ENCODE data around the gene SLITRK1. TPM values are rescaled to one million over a fixed set of nuclear protein-coding genes. Genes with fewer than 3 reads are reported as not detected.

The SLITRK1 gene, protein sequence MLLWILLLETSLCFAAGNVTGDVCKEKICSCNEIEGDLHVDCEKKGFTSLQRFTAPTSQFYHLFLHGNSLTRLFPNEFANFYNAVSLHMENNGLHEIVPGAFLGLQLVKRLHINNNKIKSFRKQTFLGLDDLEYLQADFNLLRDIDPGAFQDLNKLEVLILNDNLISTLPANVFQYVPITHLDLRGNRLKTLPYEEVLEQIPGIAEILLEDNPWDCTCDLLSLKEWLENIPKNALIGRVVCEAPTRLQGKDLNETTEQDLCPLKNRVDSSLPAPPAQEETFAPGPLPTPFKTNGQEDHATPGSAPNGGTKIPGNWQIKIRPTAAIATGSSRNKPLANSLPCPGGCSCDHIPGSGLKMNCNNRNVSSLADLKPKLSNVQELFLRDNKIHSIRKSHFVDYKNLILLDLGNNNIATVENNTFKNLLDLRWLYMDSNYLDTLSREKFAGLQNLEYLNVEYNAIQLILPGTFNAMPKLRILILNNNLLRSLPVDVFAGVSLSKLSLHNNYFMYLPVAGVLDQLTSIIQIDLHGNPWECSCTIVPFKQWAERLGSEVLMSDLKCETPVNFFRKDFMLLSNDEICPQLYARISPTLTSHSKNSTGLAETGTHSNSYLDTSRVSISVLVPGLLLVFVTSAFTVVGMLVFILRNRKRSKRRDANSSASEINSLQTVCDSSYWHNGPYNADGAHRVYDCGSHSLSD
- total RNA-seq: not detected

DNA sequence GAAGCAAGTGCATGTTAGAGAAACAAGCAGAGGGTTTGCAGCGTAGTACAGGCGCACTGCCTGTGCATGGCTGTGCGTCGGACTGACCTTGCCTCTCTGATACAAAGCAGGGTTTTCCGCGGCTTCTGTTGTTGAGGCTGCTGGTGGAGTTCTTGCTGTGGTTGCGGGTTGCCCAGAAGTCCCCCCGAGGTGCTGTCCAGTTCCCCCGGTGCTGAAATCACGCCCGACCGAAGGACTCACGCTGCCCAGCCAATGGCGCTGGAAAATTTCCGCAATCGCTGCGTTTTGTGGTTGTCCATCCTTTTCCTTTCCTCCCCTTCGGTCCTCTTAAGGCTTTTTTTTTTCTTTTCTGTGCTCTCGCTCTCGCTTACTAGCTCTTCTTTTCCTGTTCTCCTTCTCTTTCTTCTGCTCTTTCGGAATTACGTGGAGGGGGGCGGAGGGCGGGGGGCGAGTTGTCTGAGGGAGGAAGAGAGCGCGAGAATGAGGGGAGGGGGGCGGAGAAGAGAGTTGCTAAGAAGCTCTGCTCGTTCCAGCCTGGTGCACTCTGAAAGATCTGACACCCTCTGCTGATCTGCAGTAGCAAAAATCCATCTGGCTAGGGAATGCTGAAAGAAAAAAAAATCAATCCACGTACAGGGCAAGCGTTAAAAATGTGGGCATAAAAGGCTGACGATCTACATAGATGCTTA is at the start of gene SLITRK1:
SLITRK1 (minus strand) TSS at position 558 of the 689 bp plus-strand sequence. CDS start 967 bp downstream, outside the sequence.
- ChIA-PET POLR2A (no interaction called here), CTCF (no interaction called here)

DNA sequence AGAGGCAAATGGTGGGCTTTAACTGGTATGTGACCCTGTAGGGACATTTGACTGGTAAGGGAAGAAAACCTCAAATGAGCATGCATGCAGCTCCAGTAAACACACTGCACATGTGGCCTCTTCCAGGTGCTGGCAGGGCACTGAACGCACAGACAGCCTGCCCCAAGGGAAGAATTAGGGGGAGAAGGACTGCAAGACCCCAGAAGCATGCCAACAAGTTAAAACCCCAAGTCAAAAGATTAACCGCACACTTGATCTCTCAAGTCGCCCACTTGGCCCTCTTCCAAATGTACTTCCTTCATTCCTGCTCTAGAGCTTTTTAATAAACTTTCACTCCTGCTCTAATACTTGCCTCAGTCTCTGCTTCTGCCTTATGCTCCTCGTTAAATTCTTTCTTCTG is 46.9 kb upstream of the SLITRK1 start:
- POLR2A ChIA-PET: no interaction called here

DNA sequence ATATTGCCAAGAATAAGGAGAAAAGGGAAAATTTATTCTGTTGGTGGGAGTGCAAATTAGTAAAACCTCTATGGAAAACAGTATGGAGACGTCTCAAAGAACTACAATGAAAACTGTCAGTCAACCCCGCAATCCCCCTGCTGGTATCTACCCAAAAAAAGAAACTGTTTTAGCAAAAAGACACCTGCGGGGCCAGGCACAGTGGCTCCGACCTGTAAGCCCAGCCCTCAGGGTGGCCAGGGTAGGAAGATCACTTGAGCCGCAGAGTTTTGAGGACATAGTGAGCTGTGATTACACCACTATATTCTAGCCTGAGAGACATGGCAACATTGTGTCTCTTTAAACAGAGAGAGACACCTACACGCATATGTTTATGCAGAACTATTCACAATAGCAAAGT is 37.5 kb upstream of the SLITRK1 start:
- CTCF ChIA-PET: no interaction called here

More for the DNA sequence above, 46.9 kb upstream of the SLITRK1 start:
- CTCF ChIA-PET: no interaction called here

DNA sequence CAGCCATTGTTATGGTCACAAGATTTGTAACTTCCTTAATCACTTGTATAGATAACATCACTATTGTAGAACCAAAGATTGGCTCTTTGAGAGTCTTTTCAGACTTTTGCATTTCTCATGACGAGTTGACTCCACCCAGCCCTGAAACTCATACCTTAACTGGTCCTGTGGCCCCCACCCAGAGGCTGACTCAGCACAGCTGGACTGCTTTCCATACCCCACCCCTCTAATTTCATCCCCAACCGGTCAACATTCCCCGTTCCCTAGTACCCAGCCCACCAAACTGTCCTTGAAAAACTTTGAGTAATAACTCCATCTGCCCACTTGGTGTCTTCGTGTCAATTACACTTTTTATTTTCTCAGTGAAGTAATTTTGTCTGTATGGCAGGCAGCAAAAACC is 32.1 kb upstream of the SLITRK1 start:
- POLR2A ChIA-PET: no interaction called here
- CTCF ChIA-PET: no interaction called here

More for the DNA sequence above, 37.5 kb upstream of the SLITRK1 start:
- POLR2A ChIA-PET: no interaction called here

DNA sequence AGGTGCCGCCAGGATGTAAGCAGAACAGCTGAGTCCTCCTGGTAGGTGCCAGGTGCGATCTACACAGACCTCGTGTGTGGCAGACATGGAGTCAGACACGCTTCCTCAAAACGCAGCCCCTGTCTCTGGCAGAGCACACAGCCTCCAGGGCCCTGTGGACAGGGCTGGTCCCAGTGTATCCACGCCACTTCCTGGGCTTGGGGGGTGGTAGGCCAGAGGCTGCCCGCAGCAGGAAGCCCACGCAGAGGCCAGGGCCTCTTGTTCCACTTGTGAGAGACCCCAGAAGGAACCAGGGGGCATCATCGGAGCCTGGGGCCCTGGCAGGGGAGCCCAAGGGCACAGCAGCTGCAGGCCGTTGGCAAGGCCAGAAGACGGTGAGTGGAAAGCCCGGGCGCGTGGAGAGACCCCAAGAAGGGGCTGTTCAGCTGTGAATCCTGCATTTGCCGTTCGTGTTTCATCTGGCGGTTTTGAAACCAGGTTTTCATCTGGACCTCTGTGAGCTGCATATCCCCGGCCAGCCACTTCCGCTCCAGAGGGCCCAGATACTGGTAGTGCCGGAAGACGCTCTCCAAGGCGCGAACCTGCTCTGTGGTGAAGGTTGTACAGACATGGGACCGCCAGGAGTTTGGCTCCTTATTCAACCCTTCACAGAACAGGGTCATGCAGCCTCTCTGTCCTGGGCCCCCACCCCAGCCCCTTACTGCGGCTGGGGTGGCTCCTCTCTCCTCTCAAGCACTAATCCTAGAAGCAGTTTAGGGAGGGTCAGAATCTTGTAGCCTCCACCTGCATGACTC is 25.1 kb upstream of the SLITRK1 start:
- ChIA-PET CTCF (no interaction called here), POLR2A (no interaction called here)

DNA sequence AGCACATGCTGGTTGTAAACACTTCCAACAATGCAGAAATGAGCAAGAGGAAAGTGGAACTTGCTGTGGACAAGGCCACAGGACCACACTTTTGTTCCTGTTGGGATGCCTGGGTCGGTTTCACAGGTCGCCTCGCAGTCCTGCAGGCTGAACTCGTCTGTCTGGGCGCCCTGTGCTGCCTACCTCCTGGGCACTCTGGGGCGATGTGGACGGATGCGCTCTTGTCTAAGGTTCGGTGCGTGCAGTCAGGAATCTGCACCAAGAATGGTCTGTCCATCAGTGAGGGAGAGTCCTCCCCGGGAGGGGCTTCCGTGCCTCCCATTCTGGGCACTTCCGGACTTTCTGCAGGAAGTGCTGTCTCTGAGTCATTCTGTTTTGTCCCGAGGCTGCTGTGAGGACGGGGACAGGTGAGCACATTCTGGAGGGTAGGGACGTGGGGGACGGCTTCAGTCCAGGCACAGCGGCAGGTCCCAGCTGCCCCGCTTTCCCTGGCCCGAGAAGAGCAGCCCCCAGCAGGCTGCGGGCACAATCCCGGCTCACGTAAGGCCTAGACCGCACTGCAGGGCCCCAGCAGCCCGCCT is 24.1 kb upstream of the SLITRK1 start:
- ChIA-PET POLR2A (no interaction called here), CTCF (no interaction called here)

DNA sequence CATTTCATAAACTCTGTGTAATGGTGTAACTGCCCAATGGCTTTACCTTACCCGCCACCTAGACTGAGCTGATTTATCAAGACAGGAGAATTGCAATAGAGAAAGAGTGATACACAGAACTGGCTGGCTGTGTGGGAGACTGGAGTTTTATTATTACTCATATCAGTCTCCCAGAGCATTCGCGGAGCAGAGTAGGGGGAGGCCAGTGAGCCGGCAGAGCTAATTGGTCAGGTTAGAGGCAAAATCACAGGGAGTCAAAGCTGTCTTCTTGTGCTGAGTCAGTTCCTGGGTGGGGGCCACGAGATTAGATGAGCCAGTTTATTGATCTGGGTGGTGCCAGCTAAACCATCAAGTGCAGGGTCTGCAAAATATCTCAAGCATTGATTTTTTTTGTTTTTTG is 23.4 kb upstream of the SLITRK1 start:
- ChIA-PET CTCF (no interaction called here), POLR2A (no interaction called here)

DNA sequence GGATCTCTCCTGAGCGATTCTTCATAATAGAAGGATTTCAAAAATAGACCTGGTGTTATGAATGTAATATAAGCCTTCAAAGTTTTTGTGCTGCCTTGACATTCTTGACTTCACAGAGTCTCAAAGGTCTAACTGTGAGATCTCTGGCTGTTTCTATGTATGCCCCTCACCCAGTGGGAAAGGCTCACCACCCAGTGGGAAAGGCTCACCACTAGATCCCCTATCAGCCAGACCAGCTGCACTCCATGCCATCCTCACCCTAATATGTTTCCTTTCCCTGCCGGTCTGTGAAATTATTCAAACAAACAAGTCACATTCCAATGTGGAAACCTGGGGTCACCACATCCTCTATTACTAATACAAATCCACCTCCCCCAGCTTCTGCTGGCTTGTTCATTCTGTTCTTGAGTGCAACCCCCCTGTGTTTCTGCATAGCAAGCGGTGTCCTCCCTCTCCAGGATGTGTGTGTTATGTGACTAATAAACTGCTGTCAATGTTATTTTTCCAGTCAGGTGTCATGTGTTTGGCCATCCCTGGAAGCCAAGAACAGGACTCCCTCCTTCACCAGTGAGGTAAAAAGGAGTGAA is 13.8 kb upstream of the SLITRK1 start:
- ChIA-PET POLR2A (no interaction called here), CTCF (no interaction called here)

DNA sequence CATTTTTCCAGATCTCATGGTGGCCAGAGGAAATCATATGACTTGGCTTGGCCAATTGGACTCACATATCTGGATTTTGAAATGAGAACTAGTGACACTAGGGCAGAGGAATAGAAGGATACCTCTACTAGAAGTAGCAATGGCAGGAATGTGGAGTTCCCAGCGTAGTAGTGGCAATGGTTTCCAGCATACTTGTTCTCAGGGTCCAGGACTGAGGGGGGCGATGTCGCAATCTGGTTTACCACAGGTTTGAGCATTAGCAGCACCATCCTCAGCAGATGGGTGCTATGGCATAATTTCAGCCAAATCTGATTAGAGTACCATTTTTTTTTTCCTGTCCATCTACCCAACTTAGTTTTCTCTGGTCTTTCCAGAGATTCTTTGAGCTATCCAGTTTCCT is 8.1 kb upstream of the SLITRK1 start:
- POLR2A ChIA-PET: no interaction called here
- CTCF ChIA-PET: no interaction called here

DNA sequence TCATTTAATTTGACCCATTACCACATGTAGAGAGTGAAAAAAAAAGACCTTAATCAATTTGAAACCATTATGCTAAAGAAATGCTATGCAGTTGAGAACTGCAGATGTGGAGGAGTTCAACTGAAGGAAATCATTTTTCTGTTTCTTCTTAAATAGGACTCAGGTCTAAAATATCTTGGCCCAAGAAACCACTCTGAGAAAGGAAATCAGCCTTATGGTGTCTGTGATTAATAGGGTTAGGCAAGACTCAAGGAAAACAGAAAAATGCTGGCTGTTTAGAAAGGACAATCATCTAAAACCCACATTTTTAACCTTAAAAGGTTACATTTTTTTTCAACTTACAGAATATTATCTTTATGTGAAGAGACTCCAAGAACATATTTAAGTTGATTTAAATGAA is 1.9 kb upstream of the SLITRK1 start:
- CTCF ChIA-PET: no interaction called here
- POLR2A ChIA-PET: no interaction called here

DNA sequence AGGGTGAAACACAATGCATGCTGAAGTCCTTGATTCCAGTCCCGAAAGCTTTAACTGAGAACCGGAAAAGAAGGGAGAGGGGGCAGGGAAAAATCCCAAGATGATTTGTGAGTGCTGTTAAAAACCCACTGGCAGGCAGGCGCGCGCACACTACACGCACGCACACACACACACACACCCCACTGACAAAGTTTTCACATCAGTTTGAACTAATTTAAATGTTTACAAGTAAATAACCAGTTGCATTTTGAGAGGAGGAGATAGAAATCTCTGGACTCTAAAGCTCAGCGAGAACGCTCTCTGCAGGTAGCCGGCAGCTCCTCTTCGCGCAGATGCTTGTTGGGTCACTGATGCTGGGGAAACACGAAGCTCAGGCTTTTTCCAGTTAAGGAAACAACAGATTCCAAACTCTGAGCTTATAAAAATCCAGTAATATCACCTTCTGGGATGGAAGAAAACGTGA is 818 bp upstream of the SLITRK1 start:
- ChIA-PET CTCF (no interaction called here), POLR2A (no interaction called here)

DNA sequence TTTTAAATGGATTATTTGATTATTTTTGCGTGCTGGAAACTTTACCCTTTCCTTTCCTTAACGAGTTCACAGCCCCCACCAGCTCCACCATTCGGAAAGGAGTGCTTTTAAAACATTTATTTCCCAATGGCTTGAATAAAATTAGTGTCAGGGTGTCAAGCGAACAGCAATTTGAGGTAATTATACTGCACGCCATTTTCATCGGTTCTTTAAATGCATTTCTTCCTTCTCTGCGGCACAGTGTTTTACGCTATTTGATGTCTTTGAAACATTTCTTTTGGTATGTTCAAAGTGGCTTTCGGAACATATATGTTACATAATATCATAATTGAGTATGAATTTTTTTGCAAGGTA is 309 bp upstream of the SLITRK1 start:
- CTCF ChIA-PET: no interaction called here

DNA sequence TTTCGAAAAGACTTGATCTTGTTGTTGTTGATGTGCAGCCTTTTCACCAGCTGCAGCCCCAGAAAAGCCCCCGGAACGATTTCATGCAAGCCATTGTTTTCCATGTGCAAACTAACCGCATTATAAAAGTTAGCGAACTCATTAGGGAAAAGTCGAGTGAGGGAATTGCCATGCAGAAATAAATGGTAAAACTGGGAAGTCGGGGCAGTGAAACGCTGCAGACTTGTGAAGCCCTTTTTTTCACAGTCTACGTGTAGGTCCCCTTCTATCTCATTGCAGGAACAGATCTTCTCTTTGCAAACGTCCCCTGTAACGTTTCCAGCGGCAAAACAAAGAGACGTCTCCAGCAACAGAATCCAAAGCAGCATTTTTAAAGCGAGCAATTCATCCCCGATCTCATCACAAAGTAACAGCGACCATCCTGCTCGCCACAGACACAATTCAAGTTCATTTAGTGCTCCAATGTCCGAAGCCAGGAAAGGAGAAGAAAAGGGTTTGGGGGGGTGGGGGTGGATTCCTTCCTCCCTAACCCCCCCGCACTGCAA is 1.1 kb downstream of the SLITRK1 start:
- POLR2A ChIA-PET: no interaction called here
- CTCF ChIA-PET: no interaction called here

More for the DNA sequence above, 309 bp upstream of the SLITRK1 start:
- POLR2A ChIA-PET: no interaction called here

DNA sequence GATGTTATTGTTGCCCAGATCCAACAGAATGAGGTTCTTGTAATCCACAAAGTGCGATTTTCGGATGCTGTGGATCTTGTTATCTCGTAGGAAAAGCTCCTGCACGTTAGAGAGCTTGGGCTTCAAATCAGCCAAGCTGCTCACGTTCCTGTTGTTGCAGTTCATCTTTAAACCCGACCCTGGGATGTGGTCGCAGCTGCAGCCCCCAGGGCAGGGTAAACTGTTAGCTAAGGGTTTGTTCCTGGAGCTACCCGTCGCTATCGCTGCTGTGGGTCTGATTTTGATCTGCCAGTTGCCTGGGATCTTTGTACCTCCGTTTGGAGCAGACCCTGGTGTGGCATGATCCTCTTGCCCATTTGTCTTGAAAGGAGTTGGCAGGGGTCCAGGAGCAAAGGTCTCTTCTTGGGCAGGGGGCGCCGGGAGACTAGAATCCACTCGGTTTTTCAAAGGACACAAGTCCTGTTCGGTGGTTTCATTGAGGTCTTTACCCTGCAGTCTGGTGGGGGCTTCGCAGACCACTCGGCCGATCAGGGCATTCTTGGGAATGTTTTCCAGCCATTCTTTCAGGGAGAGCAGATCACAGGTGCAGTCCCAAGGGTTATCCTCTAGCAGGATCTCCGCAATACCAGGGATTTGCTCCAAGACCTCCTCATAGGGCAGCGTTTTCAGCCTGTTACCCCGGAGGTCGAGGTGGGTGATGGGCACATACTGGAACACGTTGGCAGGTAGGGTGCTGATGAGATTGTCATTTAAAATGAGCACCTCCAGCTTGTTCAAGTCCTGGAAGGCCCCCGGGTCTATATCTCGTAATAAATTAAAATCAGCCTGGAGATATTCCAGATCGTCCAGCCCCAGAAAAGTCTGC is 1.8 kb downstream of the SLITRK1 start:
- ChIA-PET CTCF (no interaction called here), POLR2A (no interaction called here)

DNA sequence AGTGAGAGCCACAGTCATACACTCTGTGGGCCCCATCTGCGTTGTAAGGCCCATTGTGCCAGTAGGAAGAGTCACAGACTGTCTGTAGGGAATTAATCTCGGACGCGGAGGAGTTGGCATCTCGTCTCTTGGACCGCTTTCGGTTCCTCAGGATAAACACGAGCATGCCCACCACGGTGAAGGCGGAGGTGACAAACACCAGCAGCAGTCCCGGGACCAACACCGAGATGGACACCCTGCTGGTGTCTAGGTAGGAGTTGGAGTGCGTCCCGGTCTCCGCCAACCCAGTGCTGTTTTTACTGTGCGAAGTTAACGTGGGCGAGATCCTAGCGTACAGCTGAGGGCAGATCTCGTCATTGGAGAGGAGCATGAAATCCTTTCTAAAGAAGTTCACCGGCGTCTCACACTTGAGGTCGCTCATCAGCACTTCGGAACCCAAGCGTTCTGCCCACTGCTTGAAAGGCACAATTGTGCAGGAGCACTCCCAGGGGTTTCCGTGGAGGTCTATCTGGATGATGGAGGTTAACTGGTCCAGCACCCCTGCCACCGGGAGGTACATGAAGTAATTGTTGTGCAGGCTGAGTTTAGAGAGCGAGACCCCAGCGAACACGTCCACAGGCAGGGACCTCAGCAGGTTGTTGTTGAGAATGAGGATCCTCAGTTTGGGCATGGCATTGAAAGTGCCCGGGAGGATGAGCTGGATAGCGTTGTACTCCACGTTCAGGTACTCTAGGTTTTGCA is 2.7 kb downstream of the SLITRK1 start:
- ChIA-PET POLR2A (no interaction called here), CTCF (no interaction called here)

DNA sequence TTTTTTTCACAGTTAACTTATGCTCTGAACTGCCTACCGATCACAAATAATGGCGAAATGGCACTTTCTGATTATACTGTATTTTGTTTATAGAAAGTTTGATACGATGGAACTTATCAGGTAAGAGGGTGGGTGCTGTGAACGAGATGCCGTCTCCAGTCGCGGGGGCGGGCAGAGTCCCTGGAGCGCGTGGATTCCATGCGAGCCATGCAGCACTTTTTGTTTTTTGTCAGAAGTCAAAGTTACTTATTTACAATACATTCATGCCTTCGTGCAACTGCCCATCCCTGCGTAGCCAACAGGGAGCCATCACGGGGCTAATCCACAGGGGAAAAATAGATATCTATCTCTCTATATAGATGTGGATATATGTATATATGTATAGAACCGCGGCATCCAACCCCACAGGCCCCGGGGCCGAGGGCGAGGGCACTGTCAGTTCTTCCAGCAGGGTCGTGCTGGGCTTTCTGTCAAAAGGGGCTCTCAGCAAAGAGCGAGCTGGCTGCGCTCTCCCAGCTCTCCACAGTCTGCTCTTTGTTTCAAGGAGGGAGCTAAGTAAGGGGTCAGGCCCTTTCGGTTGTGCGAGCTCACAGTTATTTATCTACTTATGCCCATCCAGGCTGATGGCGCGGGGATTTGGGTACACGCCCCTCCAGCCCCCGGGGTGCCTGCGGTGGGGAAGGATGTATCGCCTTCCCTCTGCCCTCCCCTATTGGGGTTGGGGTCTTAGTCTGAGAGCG is 3.4 kb downstream of the SLITRK1 start:
- ChIA-PET CTCF (no interaction called here), POLR2A (no interaction called here)

DNA sequence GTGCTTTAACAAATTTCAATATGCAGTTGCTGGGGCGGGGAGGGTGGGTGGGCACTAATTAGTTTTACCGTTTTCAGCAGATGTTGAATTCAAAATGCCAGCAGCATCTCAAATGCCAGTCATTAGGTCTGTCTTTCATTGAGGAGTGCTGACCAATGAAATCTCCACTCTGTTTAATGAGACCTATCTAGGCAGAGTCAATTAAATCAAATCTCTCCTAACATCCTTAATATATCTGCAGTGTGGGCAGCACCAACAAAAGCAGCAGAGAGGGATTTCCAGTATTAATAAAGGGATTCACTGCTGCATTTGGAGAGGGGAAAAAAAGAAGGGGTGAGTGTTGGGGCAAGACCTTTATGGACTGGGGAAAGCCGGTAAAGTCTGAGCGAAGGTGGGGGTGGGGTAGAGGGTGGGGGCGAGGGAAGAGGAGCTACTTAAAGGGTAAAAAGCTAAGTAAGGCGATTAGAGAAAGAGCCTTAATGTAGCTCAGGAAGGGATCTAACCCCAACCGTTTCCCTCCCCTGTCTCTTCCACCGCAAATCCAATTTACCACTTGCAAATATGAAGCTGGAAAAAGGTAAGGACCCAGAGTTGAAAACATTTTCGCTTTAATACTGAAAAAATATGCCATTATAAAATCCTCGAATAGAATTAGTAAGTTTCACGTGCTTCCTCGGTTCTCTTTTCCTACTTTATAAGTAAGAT is 4.5 kb downstream of the SLITRK1 start:
- CTCF ChIA-PET: no interaction called here
- POLR2A ChIA-PET: no interaction called here

Data from activated CD8-positive, alpha-beta memory T cell treated with anti-CD3 and anti-CD28 coated beads for 36 hours (primary cell).